Activated naive CD8-positive, alpha-beta T cell treated with anti-CD3 and anti-CD28 coated beads for 36 hours (primary cell): Measurements from ENCODE around the gene SOX21. TPM values are rescaled to one million over a fixed set of nuclear protein-coding genes. Genes with fewer than 3 reads are reported as not detected.

Experiments
- DNase-seq: peaks from one replicate; pipeline ENCODE4 v3.0.0; 2021
- H3K27ac Mint-ChIP-seq: one replicate; pipeline ENCODE4 v1.8.0; 2022; ENCODE audit warnings: mild to moderate bottlenecking, moderate library complexity, mixed read lengths
- H3K27me3 Mint-ChIP-seq: one replicate; pipeline ENCODE4 v1.8.0; 2022; ENCODE audit warnings: mild to moderate bottlenecking, mixed read lengths
- H3K36me3 Mint-ChIP-seq: one replicate; pipeline ENCODE4 v1.8.0; 2021; ENCODE audit warnings: mild to moderate bottlenecking, mixed read lengths
- H3K4me1 Mint-ChIP-seq: one replicate; pipeline ENCODE4 v1.8.0; 2021; ENCODE audit warnings: mixed read lengths
- H3K4me3 Mint-ChIP-seq: one replicate; pipeline ENCODE4 v1.8.0; 2022; ENCODE audit warnings: mild to moderate bottlenecking, moderate library complexity, mixed read lengths
- H3K9me3 Mint-ChIP-seq: one replicate; pipeline ENCODE4 v1.8.0; 2022; ENCODE audit warnings: mixed read lengths
- total RNA-seq, 2 experiments: library from RNA; stranded (reverse); gene quantifications; one replicate each; pipeline ENCODE4 v1.2.3, GENCODE V29; 2021

SOX21 gene
- total RNA-seq, 2 experiments from 2014 or later = not detected

GRCh38 chr13:94712812-94713560 is 641 bp upstream of the SOX21 start:
- Mint-ChIP-seq H3K4me3 (peak overlapping the region; percentile 61), H3K27ac (no peak overlapping the region), H3K27me3 (peaks cover 80% of the 10 kb centered on the region), H3K9me3 (no peaks in the 10 kb centered on the region), H3K36me3 (no peaks in the 10 kb centered on the region), H3K4me1 (peaks cover 14% of the 10 kb centered on the region)
- DNase-seq = no peak

- DNase-seq = no peak
- Mint-ChIP-seq H3K4me1 (peaks cover 19% of the 10 kb centered on the region), H3K27me3 (peaks cover 82% of the 10 kb centered on the region), H3K27ac (no peak overlapping the region), H3K4me3 (no peak overlapping the region), H3K36me3 (no peaks in the 10 kb centered on the region), H3K9me3 (no peaks in the 10 kb centered on the region)
Measured at GRCh38 chr13:94711561-94712286, 621 bp downstream of the SOX21 start.

GRCh38 chr13:94710881-94711560 is 1.3 kb downstream of the SOX21 start:
- H3K9me3 Mint-ChIP-seq = no peaks in the 10 kb centered on the region
- H3K27ac Mint-ChIP-seq = no peak overlapping the region
- peaks cover 82% of the 10 kb centered on the region for H3K27me3 Mint-ChIP-seq
- peaks cover 19% of the 10 kb centered on the region for H3K4me1 Mint-ChIP-seq
- H3K4me3 Mint-ChIP-seq = no peak overlapping the region
- H3K36me3 Mint-ChIP-seq = no peaks in the 10 kb centered on the region
- DNase-seq = no peak

- Mint-ChIP-seq H3K36me3 (no peaks in the 10 kb centered on the region), H3K27ac (no peak overlapping the region), H3K27me3 (peaks cover 82% of the 10 kb centered on the region), H3K4me3 (peak overlapping the region; percentile 42), H3K4me1 (peaks cover 19% of the 10 kb centered on the region), H3K9me3 (peaks cover 4% of the 10 kb centered on the region)
- no peak for DNase-seq
Measured at GRCh38 chr13:94710065-94710781, 2.1 kb downstream of the SOX21 start.

- peaks cover 19% of the 10 kb centered on the region for H3K4me1 Mint-ChIP-seq
- peaks cover 5% of the 10 kb centered on the region for H3K9me3 Mint-ChIP-seq
- no peak overlapping the region for H3K4me3 Mint-ChIP-seq
- peaks cover 84% of the 10 kb centered on the region for H3K27me3 Mint-ChIP-seq
- DNase-seq = no peak
- H3K27ac Mint-ChIP-seq = no peak overlapping the region
- no peaks in the 10 kb centered on the region for H3K36me3 Mint-ChIP-seq
Measured at GRCh38 chr13:94709001-94709834, 3.1 kb downstream of the SOX21 start.

GRCh38 chr13:94708031-94708859 is 4.1 kb downstream of the SOX21 start:
- no peak overlapping the region for H3K4me3 Mint-ChIP-seq
- H3K9me3 Mint-ChIP-seq = peaks cover 10% of the 10 kb centered on the region
- no peak for DNase-seq
- peaks cover 2% of the 10 kb centered on the region for H3K36me3 Mint-ChIP-seq
- peaks cover 85% of the 10 kb centered on the region for H3K27me3 Mint-ChIP-seq
- peaks cover 22% of the 10 kb centered on the region for H3K4me1 Mint-ChIP-seq
- no peak overlapping the region for H3K27ac Mint-ChIP-seq

- Mint-ChIP-seq H3K9me3 (peaks cover 10% of the 10 kb centered on the region), H3K36me3 (peaks cover 2% of the 10 kb centered on the region), H3K27me3 (peaks cover 90% of the 10 kb centered on the region), H3K27ac (no peak overlapping the region), H3K4me1 (peaks cover 20% of the 10 kb centered on the region), H3K4me3 (peak overlapping the region; percentile 50)
- no peak for DNase-seq
Measured at GRCh38 chr13:94707400-94708021, 4.8 kb downstream of the SOX21 start.

GRCh38 chr13:94706843-94707399 is 5.4 kb downstream of the SOX21 start:
- Mint-ChIP-seq H3K9me3 (peaks cover 10% of the 10 kb centered on the region), H3K27me3 (peaks cover 91% of the 10 kb centered on the region), H3K4me3 (no peak overlapping the region), H3K36me3 (peaks cover 2% of the 10 kb centered on the region), H3K27ac (no peak overlapping the region), H3K4me1 (peaks cover 17% of the 10 kb centered on the region)
- no peak for DNase-seq

- Mint-ChIP-seq H3K4me3 (no peak overlapping the region), H3K4me1 (peaks cover 17% of the 10 kb centered on the region), H3K27me3 (peaks cover 98% of the 10 kb centered on the region), H3K27ac (no peak overlapping the region), H3K9me3 (peaks cover 10% of the 10 kb centered on the region), H3K36me3 (peaks cover 2% of the 10 kb centered on the region)
- no peak for DNase-seq
Measured at GRCh38 chr13:94706101-94706842, 6.1 kb downstream of the SOX21 start.

GRCh38 chr13:94705081-94706030 is 7.0 kb downstream of the SOX21 start:
- H3K27ac Mint-ChIP-seq = no peak overlapping the region
- H3K4me1 Mint-ChIP-seq = peaks cover 12% of the 10 kb centered on the region

GRCh38 chr13:94704377-94705080 is 7.8 kb downstream of the SOX21 start:
- H3K4me1 Mint-ChIP-seq = peaks cover 9% of the 10 kb centered on the region
- peaks cover 2% of the 10 kb centered on the region for H3K36me3 Mint-ChIP-seq
- no peak for DNase-seq
- H3K27me3 Mint-ChIP-seq = peaks cover 100% of the 10 kb centered on the region
- H3K9me3 Mint-ChIP-seq = peaks cover 10% of the 10 kb centered on the region
- no peak overlapping the region for H3K4me3 Mint-ChIP-seq
- H3K27ac Mint-ChIP-seq = no peak overlapping the region

More at GRCh38 chr13:94705081-94706030, 7.0 kb downstream of the SOX21 start:
- DNase-seq = no peak
- H3K27me3 Mint-ChIP-seq = peaks cover 99% of the 10 kb centered on the region
- H3K4me3 Mint-ChIP-seq = no peak overlapping the region
- H3K36me3 Mint-ChIP-seq = peaks cover 2% of the 10 kb centered on the region
- H3K9me3 Mint-ChIP-seq = peaks cover 10% of the 10 kb centered on the region
